ENCODE data around the gene ANXA6. TPM values are rescaled to one million over a fixed set of nuclear protein-coding genes. Genes with fewer than 3 reads are reported as not detected.

Gene ANXA6
- polyA plus RNA-seq, 3 donors: 60.6 to 124 (median 93.5) TPM

- peaks cover 100% of the 10 kb centered on the region for H3K79me2 ChIP-seq (ENCODE audit: insufficient read depth, low read length)
- H3K4me2 ChIP-seq (replicated peaks; ENCODE audit: extremely low read depth, low read length, poor library complexity, severe bottlenecking): no peak overlapping the region
- H3K9ac ChIP-seq (ENCODE audit: insufficient read depth, low read length, poor library complexity, severe bottlenecking): no peak overlapping the region
- no peaks in the 10 kb centered on the region for H3K27me3 ChIP-seq (ENCODE audit: control insufficient read depth in 2 of 2, insufficient read depth in 2 of 2, low read length in 2 of 2)
- no peaks in the 10 kb centered on the region for H3K9me3 ChIP-seq (replicated peaks in 1 of 2; ENCODE audit: control insufficient read depth in 1 of 2, insufficient read depth in 1 of 2, low read length in 2 of 2)
- no peaks in the 10 kb centered on the region for H3K27me3 Mint-ChIP-seq (ENCODE audit: low read depth in 3 of 3)
- H3K36me3 Mint-ChIP-seq: peaks cover 58 to 75% of the 10 kb centered on the region in 2 donors
- peaks cover 100% of the 10 kb centered on the region for H4K20me1 ChIP-seq (ENCODE audit: insufficient read depth, low read length)
- no peak overlapping the region for H2AFZ ChIP-seq (ENCODE audit: insufficient read depth, low read depth, low read length, poor library complexity, severe bottlenecking)
- peak overlapping the region in 1 of 2 donors; percentile 12 for H3K27ac ChIP-seq (ENCODE audit: low read depth in 1 of 2, low read length in 2 of 2)
- H3K4me3 ChIP-seq (replicated peaks in 1 of 3; ENCODE audit: low read depth in 2 of 3, low read length in 3 of 3): no peak overlapping the region
- WGBS (ENCODE audit: insufficient coverage): 6% methylated on average over 9 of the region's 12 CpGs
- H3K9me3 Mint-ChIP-seq: no peaks in the 10 kb centered on the region
- intact Hi-C loops (cut with micrococcal nuclease): no loop called here
- peaks cover 23 to 74% of the 10 kb centered on the region in 2 donors for H3K36me3 ChIP-seq (replicated peaks in 1 of 2; ENCODE audit: control insufficient read depth in 1 of 2, insufficient read depth in 2 of 2, low read length in 2 of 2)
- peaks cover 53 to 64% of the 10 kb centered on the region in 2 donors for H3K4me1 ChIP-seq (ENCODE audit: control insufficient read depth in 1 of 2, insufficient read depth in 2 of 2, low read length in 2 of 2)
- H3K4me1 Mint-ChIP-seq: peaks cover 79% of the 10 kb centered on the region
- no peak overlapping the region for H3K4me3 Mint-ChIP-seq
- H3K27ac Mint-ChIP-seq: peak overlapping the region in 4 of 7 donors; percentile 23 to 65 (median 36)
- DNase-seq: peak in 1 of 3 donors; percentile 60
- TF ChIP-seq, protein P1, sequence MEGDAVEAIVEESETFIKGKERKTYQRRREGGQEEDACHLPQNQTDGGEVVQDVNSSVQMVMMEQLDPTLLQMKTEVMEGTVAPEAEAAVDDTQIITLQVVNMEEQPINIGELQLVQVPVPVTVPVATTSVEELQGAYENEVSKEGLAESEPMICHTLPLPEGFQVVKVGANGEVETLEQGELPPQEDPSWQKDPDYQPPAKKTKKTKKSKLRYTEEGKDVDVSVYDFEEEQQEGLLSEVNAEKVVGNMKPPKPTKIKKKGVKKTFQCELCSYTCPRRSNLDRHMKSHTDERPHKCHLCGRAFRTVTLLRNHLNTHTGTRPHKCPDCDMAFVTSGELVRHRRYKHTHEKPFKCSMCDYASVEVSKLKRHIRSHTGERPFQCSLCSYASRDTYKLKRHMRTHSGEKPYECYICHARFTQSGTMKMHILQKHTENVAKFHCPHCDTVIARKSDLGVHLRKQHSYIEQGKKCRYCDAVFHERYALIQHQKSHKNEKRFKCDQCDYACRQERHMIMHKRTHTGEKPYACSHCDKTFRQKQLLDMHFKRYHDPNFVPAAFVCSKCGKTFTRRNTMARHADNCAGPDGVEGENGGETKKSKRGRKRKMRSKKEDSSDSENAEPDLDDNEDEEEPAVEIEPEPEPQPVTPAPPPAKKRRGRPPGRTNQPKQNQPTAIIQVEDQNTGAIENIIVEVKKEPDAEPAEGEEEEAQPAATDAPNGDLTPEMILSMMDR (IDR thresholded peaks at IDR 0.05): no peak
Observed at GRCh38 chr5:151068433-151069197, 89.0 kb downstream of the ANXA6 start.

DNA sequence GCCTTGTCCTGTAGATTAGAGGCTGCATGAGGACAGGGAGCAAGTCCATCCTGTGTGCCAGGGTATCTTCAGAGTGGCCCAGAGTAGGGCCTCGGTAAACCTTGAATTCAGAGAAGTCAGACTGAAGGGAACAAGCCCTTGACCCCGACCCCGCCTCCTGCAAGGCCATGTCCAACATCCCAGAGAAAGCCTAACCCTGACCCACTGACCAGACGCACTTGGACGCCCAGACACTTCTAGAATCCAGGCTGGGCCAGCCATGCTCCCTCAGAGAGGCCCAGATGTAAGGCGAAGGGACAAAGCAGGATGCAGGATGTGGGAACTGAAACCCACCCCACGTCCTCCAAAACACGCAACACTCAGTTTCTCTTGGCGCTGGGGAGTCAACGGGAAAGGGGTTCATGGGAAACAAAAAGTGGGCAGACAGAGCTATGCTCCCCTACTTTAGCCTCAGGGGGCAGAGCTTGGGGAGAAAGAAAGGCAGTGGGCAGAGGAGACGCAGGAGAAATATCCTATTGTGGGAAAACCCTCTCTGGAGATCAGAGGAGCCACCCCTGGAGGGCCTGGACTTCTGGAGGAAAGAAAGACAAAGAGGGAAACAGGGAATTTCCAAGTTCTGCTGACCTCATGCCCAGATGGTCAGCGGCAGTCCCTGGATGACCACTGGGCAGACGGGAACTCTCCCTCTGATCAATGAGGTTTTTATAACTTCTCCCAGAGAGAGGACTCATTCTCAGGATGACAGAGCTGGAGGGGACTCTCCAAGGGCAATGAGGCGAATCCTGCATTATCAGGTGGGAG lies 89.7 kb downstream of the ANXA6 start:
- H3K4me2 ChIP-seq (replicated peaks; ENCODE audit: extremely low read depth, low read length, poor library complexity, severe bottlenecking): no peak overlapping the region
- H3K36me3 ChIP-seq (replicated peaks in 1 of 2; ENCODE audit: control insufficient read depth in 1 of 2, insufficient read depth in 2 of 2, low read length in 2 of 2): peaks cover 23 to 74% of the 10 kb centered on the region in 2 donors
- 78% methylated on average over 6 of the region's 14 CpGs for WGBS (ENCODE audit: insufficient coverage)

More for the DNA sequence above, 89.7 kb downstream of the ANXA6 start:
- peak in 1 of 3 donors; percentile 71 for DNase-seq
- no peak overlapping the region for H3K9ac ChIP-seq (ENCODE audit: insufficient read depth, low read length, poor library complexity, severe bottlenecking)
- no peaks in the 10 kb centered on the region for H3K9me3 ChIP-seq (replicated peaks in 1 of 2; ENCODE audit: control insufficient read depth in 1 of 2, insufficient read depth in 1 of 2, low read length in 2 of 2)
- peak overlapping the region in 4 of 7 donors; percentile 23 to 70 (median 64) for H3K27ac Mint-ChIP-seq
- peaks cover 100% of the 10 kb centered on the region for H4K20me1 ChIP-seq (ENCODE audit: insufficient read depth, low read length)
- no peaks in the 10 kb centered on the region for H3K27me3 ChIP-seq (ENCODE audit: control insufficient read depth in 2 of 2, insufficient read depth in 2 of 2, low read length in 2 of 2)
- H3K4me1 ChIP-seq (ENCODE audit: control insufficient read depth in 1 of 2, insufficient read depth in 2 of 2, low read length in 2 of 2): peaks cover 61 to 72% of the 10 kb centered on the region in 2 donors
- H3K4me1 Mint-ChIP-seq: peaks cover 86% of the 10 kb centered on the region
- no peak overlapping the region for H3K4me3 Mint-ChIP-seq
- H3K27ac ChIP-seq (ENCODE audit: low read depth in 1 of 2, low read length in 2 of 2): peak overlapping the region in 1 of 2 donors; percentile 3
- peaks cover 100% of the 10 kb centered on the region for H3K79me2 ChIP-seq (ENCODE audit: insufficient read depth, low read length)
- intact Hi-C loops (cut with micrococcal nuclease): no loop called here
- H3K4me3 ChIP-seq (replicated peaks in 1 of 3; ENCODE audit: low read depth in 2 of 3, low read length in 3 of 3): no peak overlapping the region
- H3K9me3 Mint-ChIP-seq: no peaks in the 10 kb centered on the region
- TF ChIP-seq, protein P1 (IDR thresholded peaks at IDR 0.05): no peak
- H2AFZ ChIP-seq (ENCODE audit: insufficient read depth, low read depth, low read length, poor library complexity, severe bottlenecking): no peak overlapping the region
- peaks cover 62 to 74% of the 10 kb centered on the region in 2 donors for H3K36me3 Mint-ChIP-seq
- H3K27me3 Mint-ChIP-seq (ENCODE audit: low read depth in 3 of 3): no peaks in the 10 kb centered on the region

Measured in CD14-positive monocyte (primary cell).